GM03348 (cell line): ENCODE data around the gene CD6.

Experiments
- DNase-seq: peaks from one replicate; pipeline ENCODE4 v3.0.0; 2012; ENCODE audit warnings: low spot score

CD6 gene

DNA sequence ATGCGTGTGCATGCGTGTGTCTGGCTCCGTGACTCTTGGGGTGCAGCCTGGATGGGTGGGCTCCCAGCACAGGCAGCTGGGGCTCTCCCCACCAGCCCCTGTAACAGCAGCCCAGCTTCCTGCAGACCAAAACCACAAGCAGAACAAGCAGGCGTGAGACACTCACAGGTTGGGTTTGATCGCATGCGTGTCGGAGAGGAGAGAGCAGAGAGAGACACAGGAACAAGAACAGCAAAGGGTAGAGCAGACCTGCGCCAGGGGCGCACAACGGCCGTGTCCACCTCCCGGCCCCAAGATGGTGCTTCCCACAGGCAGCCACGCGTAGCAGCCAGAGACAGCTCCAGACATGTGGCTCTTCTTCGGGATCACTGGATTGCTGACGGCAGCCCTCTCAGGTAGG is at the start of gene CD6:
CD6 (plus strand) TSS at position 161 of the 400 bp plus-strand sequence; CDS start at position 347, 186 bp downstream.
- no peak for DNase-seq

GRCh38 chr11:60921777-60922335 is 49.6 kb upstream of the CD6 start:
- no peak for DNase-seq

DNA sequence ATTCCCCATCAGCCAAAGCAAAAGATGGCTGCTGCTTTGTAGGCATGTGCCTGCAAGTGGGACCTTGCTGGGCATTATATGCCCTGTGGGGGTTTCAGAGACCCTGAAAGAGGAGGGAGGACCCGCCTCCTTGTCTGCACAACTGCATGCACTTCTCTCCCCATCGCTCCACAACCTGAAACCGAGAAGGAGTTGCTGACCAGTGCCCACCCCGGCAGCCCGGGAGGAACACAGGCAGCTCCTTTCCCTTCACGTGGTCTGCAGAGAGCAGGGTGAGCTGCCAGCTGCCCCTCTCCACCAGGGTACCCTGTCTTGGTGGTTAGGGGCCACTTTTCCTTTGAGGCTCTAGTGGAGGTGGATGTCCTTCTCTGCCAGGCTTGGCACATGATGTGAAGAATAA is 48.6 kb upstream of the CD6 start:
- DNase-seq = no peak

DNA sequence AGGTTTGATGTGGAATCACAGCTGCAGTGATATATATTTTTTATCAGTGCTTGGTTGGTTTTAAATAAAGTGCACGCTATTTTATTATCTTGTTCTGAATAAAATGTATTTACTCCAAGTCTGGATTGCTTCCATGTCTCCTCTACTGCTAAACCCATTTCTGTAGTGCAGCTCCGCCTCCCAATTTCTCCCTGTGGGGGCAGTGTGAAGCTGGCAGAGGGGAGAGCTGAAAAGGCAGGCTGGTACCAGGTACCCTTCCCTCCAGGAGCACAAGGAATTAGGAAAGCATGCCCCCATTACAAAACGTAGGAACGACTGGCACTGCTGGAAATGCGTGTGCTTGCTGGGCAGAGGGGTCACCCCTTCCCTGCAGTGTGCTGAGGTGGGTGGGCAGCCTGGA is 48.2 kb upstream of the CD6 start:
- no peak for DNase-seq

DNA sequence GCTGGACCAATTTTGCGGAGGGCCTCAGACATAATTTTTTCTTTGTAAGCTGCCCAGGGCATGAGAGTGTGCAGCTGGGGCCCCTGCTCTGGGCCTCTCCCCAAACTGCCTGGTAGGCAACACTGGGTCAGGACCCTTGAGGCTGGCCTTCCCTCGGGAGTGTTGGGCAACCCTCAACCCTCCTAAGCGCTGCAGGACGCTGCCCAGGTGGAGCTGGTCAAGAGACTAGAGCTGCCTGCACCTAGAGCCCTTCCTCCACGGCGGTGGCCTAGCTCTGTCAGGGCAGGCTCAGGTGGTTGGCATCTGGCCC is 47.7 kb upstream of the CD6 start:
- no peak for DNase-seq

DNA sequence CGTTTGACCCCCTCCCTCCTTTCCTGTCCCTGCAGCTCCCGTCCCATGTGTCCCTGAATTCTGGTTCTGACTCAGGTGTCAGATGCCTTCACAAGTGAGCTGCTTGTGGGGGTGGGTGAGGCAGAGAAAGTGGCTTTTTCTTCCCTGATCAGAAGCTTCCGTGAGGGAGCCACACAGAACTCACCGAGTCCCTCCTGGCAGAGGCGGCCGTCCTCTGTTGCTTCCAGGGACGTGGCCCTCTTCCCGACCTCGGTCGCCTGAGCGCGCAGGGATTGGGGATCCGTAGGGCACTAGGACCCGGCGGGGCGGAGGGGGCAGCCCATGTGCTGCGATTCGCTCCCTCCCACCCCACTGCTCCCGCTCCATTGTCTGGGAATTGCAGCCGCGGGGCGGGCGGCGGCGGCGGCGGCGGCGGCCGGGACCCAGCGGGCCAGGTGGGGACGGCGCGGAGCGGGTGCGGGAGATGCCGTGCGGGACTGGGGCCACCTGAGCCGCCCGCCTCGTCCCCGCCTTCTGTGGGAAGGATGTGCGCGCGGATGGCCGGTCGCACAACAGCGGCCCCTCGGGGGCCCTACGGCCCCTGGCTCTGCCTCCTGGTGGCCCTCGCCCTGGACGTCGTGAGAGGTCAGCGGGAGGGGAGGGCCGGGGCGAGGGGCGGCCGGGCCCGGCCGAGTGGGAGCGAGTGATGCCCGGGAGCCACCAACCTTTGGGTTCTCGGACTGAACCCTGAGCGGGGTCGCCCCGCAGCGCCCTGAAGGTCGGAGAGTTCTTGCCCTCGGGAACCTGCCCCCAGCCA is 47.2 kb upstream of the CD6 start, which contains the start of gene TMEM132A:
TMEM132A (plus strand) TSS at position 351 of the 796 bp plus-strand sequence; CDS start at position 525, 174 bp downstream.
- peak; percentile 95 for DNase-seq

DNA sequence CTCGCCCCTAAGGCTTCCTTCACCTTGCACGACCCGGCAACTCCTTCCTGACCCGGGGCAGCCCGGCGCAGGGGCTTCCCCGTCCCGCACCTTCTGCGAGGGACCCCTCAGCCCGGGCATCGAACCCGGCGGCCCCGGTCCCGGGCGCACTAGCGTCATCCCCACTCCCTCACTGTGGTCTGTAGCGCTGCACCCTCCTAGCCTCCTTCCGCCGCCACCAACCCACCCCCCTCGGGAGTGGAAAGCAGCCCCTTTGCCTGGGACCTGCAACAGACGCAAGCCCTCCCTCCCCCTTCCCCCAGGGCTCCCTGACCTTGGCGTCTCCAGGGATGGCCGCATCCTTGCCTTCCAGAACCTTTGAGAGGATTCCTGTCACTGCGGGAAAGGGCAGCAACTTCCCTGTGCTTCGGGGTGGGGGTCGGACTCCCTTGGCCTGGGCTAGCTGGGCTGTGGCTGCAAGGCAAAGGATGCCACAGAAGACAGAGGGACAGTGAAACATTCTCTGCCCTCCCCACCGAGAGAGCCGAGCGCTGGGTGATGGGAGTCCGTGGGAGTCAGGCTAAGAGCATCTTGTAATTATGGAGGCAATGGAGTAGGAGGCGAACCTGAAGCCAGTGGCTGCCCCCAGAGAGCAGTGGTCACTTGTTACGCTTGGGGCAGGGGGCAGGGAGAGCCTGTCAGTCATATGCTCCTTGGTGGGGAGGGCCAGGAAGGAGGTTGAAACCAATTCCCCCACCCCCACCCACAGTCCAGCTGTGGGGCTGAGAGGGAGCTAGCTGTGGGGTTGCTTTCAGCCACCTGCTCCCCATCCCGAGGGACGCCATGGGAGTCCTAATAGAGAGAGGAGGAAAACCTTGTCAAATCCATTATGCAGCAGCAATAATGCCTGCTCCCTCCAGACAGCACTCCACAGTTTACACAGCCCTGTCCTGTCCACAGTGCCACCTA is 46.3 kb upstream of the CD6 start:
- no peak for DNase-seq

- DNase-seq = peak; percentile 48
Observed at GRCh38 chr11:60925868-60926267, 45.6 kb upstream of the CD6 start.

DNA sequence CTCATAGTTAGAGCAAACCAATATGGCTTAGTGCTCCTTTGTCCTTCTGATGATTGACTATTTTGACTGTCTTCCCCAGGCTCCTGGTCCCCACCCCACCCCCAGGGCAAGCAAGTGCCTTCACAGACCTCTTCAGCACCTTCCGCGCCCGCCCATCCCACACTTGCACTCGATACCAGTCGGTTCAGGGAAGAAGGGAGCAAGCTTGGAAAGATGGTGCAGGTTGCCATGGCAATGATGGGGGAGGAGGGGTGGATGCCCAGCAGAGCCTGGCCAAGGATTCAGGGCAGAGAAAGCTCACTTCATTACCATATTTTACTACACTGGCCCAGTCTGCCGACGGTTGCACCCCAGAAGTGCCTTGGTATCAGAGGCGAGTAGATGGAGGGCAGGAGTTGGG is 45.0 kb upstream of the CD6 start:
- DNase-seq = no peak

DNA sequence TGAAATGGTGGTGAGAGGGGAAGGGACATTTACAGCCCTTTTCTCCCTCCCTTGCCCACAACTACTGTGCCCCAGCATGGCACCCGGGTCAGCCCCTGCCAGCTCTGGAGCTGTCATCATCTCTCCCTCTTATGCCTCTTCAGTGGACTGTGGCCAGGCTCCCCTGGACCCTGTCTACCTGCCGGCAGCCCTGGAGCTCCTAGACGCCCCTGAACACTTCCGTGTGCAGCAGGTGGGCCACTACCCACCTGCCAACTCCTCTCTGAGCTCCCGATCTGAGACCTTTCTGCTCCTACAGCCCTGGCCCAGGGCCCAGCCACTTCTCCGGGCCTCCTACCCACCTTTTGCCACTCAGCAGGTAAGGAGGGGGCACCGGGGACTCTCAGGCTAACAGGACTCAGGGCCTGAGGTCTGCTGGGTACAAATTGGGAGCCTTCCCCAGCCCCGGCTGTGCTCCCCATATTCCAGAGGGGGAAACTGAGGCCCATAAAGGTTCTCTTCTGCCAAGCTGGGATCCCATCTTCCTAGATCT is 44.4 kb upstream of the CD6 start:
- no peak for DNase-seq

- DNase-seq = no peak
Observed at GRCh38 chr11:60927600-60927999, 43.9 kb upstream of the CD6 start.

GRCh38 chr11:60928563-60929001 is 42.9 kb upstream of the CD6 start:
- DNase-seq = no peak

DNA sequence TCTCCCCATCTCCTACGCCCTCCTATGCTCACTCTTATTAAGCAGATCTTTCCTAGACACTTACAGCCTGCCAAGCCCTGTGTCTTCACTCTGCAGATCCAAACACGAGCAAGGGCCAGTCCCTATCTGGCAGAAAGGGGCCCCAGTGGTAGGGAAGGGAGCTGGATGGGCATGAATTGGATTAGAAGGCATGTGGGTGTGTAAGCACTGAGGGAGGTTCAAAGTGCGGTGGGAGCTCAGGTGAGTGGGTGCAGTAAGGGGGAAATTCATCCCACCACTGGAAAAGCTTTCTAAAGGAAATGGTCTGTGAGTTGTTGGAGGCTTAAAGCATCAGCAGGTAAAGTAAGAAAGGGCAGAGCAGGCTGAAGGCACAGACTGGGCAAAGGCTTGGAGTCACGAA is 41.7 kb upstream of the CD6 start:
- DNase-seq = no peak

- DNase-seq = no peak
Observed at GRCh38 chr11:60930394-60930793, 41.1 kb upstream of the CD6 start.

GRCh38 chr11:60931917-60932316 is 39.6 kb upstream of the CD6 start:
- no peak for DNase-seq

- no peak for DNase-seq
Observed at GRCh38 chr11:60932605-60933356, 38.7 kb upstream of the CD6 start.

- DNase-seq = no peak
Observed at GRCh38 chr11:60933416-60934123, 37.9 kb upstream of the CD6 start.

DNA sequence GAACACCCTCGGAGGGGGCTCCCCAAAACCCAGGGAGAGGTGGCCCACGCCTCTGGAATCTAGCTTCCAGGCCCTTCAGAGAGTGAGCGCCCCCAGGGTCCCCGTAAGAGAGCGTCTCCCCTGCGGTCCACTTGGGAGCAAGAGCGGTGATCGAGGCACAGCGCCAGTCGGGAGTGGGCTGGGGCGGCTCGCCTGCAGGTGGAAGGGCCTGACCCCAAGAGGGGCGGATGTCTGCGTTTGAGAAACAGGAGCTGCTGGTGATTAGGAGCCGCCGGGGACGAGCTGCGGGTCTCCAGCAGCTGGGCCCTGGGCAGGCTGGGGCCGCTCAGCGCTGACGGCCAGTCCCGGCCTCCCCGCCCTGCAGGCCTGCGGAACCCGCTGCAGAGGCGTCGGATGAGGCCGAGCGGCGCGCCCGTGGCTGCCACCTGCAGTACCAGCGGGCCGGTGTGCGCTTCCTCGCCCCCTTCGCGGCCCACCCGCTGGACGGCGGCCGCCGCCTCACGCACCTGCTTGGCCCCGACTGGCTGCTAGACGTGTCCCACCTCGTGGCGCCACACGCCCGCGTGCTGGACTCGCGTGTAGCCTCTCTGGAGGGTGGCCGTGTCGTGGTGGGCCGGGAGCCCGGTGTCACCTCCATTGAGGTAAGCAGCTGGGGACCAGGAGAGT is 37.2 kb upstream of the CD6 start:
- DNase-seq = no peak

- no peak for DNase-seq
Observed at GRCh38 chr11:60934790-60935605, 36.5 kb upstream of the CD6 start.
